GM21723 (cell line): ENCODE data around the gene ATXN1.

Source experiments
- ATAC-seq: cut with Tn5 transposase; IDR thresholded peaks from one replicate; pipeline ENCODE4 v1.9.1; 2021; ENCODE audit warnings: mild to moderate bottlenecking, moderate library complexity; ENCODE audit not compliant: unreplicated experiment

Gene ATXN1

GRCh38 chr6:16747232-16748024 is 13.8 kb downstream of the ATXN1 start:
- ATAC-seq: no peak

- ATAC-seq: no peak
These were observed 14.4 kb downstream of the ATXN1 start for GRCh38 chr6:16746812-16747211.

GRCh38 chr6:16746401-16746800 is 14.9 kb downstream of the ATXN1 start:
- ATAC-seq: no peak

GRCh38 chr6:16743664-16744210 is 17.5 kb downstream of the ATXN1 start:
- ATAC-seq: no peak

GRCh38 chr6:16742116-16742515 is 19.1 kb downstream of the ATXN1 start:
- no peak for ATAC-seq

GRCh38 chr6:16741112-16742016 is 19.9 kb downstream of the ATXN1 start:
- ATAC-seq: no peak

- no peak for ATAC-seq
These were observed 21.2 kb downstream of the ATXN1 start for GRCh38 chr6:16740097-16740496.

- ATAC-seq: no peak
These were observed 21.9 kb downstream of the ATXN1 start for GRCh38 chr6:16739329-16739801.

GRCh38 chr6:16737925-16738324 is 23.3 kb downstream of the ATXN1 start:
- no peak for ATAC-seq

- ATAC-seq: no peak
These were observed 24.1 kb downstream of the ATXN1 start for GRCh38 chr6:16736856-16737775.

- ATAC-seq: no peak
These were observed 26.2 kb downstream of the ATXN1 start for GRCh38 chr6:16735014-16735413.

GRCh38 chr6:16733085-16733484 is 28.2 kb downstream of the ATXN1 start:
- no peak for ATAC-seq

GRCh38 chr6:16731478-16732051 is 29.7 kb downstream of the ATXN1 start:
- peak; percentile 99 for ATAC-seq

- ATAC-seq: no peak
These were observed 30.4 kb downstream of the ATXN1 start for GRCh38 chr6:16730738-16731477.

GRCh38 chr6:16729744-16730143 is 31.5 kb downstream of the ATXN1 start:
- ATAC-seq: no peak

- no peak for ATAC-seq
These were observed 32.0 kb downstream of the ATXN1 start for GRCh38 chr6:16729183-16729691.

GRCh38 chr6:16728513-16729182 is 32.6 kb downstream of the ATXN1 start:
- no peak for ATAC-seq

GRCh38 chr6:16727996-16728395 is 33.3 kb downstream of the ATXN1 start:
- ATAC-seq: no peak
